GM12873 (cell line): ENCODE results near the gene COX20.

Experiments
- CTCF ChIP-seq: IDR thresholded peaks from 2 replicates; pipeline ENCODE4 v1.5.1; 2012; ENCODE audit warnings: low read depth, mild to moderate bottlenecking, moderate library complexity, low read length, control low read depth; ENCODE audit not compliant: insufficient read depth; ENCODE audit errors: missing control alignments

Gene COX20

GRCh38 chr1:244849189-244849866 lies 13.9 kb downstream of the COX20 start:
- TF ChIP-seq CTCF = no peak

DNA sequence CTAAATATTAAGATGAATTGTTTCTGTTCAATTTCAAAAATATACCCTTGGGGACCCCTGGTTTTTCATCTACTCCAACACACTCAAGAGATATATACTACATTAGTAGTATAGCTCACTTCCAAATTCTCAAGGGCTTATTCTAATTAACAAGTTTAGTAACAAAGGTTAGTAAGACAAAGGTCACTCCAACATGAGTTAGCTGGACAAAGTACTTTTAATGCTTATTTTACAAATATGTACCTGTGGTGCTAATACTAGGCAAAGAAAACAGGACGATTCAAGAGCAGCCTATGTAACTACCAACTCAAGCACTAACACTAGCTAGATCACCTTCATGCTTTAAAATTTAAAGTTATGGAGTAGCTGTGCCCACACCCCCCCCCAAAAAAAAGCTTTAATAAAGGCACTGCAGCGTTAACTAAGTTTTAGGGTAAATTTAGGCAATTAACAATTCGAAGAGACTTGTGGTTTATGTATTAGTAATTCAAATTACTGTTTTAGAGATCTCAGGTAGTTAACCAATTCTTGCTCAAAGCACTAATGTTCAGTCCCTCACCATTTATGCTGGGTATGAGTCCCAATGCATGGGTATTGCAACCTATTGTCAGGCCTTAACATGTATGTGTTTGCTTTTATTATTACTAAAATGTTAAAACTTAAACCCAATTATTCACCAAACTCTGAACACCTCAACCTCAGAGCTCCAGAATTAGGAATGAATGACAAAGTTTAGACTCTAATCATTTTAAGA lies 14.8 kb downstream of the COX20 start:
- no peak for TF ChIP-seq CTCF

DNA sequence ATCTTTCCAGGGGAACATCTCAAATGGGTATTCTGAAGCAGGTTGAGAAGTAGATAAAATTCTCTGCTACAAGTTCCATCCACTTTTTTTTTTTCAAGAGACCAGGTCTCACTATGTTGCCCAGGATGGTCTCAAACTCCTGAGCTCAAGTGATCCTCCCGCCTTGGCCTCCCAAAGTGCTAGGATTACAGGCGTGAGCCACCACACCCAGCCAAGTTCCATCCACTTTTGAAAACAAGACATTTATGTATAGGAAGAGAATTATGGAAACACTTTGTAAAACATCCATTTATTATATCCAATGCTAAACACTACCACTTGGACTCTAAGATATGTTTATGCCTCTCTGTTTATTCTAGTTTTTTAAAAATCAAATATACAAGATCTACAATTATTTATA lies 15.4 kb downstream of the COX20 start:
- no peak for TF ChIP-seq CTCF

- TF ChIP-seq CTCF = no peak
These were observed 16.2 kb downstream of the COX20 start for GRCh38 chr1:244851546-244852231.

DNA sequence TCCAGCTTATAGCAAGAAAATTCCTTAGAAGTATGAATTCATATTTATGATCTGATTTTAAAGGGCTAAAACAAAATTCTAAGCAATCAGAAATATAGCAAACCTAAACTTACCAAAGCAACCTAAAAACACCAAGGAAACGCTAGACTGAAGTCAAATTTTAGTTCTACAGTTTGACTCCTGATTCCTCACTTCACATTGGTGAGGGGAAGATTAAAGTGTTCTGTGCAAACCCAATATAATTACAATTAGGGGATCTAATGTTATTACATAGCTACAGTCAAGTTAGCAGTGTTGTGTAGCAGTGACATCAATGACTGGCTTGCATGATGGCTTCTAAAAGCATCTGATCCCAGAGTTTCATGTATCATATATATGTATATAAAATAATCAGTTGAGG lies 17.2 kb downstream of the COX20 start:
- no peak for TF ChIP-seq CTCF

GRCh38 chr1:244854166-244854565 lies 18.7 kb downstream of the COX20 start:
- no peak for TF ChIP-seq CTCF
